ENCODE results near the gene AHCYL2.
A peak's percentile ranks its signal among the peaks of the same experiment; 100 is the strongest.

AHCYL2 gene

DNA sequence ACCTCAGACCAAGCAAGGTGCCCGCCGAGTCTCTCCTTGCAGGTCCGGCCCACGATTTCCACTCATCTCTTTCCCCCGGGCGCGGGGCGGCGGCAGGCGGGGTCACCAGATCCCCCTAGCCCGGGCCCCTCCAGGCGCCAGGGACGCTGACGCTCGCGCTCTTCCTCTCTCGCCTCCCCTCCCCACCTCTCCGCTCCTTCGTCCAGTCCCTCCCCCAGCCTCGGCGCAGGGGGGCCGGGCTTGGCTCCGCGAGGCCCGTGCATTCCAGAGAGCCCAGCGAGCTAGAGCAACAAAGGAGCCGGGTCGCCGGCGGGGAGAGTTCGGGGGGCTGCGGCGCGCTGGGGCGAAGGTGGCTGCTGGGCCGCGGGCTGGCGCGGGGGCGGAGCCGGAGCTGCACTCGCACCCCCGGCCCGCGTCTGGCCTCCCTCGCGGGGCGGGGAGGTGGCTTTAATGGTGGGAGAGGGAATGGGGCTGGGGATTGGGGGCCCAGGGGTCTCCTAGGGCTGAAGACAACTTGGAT, 36.4 kb upstream of the AHCYL2 start, which contains the start of gene SMO:
TSS of gene SMO (plus strand) at position 262 of the 520 bp plus-strand sequence. CDS start 519 bp downstream, outside the sequence.
- peak within 1 kb of the TSS; percentile 69 for H3K4me3 ChIP-seq (replicated peaks; ENCODE audit: low read depth, low read length)
- no peak for DNase-seq (ENCODE audit: extremely low read depth, low read depth)

DNA sequence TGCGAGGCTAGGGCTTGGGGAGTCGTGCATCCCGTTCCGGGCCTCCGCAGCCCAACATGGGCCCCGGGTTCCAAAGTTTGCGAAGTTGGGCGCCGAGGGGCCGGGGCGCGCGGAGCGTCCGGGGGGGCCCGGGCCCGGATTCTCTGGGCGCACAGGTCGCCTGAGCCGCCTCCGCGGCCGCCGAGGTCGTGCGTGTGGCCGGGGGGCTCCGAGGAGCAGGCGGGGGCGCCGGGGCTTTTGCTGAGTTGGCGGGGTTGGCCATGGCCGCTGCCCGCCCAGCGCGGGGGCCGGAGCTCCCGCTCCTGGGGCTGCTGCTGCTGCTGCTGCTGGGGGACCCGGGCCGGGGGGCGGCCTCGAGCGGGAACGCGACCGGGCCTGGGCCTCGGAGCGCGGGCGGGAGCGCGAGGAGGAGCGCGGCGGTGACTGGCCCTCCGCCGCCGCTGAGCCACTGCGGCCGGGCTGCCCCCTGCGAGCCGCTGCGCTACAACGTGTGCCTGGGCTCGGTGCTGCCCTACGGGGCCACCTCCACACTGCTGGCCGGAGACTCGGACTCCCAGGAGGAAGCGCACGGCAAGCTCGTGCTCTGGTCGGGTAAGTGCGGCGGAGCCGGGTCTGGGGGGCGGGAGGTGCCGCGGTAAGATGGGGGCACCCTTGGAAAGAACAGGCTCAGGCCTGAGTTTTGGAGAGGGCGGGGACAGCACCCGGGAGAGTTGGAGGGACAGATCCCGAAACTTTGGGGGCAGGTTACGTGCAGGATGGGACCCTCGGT, 35.8 kb upstream of the AHCYL2 start:
- H3K4me3 ChIP-seq (replicated peaks; ENCODE audit: low read depth, low read length): peak overlapping the region; percentile 69
- TF ChIP-seq, protein P1, sequence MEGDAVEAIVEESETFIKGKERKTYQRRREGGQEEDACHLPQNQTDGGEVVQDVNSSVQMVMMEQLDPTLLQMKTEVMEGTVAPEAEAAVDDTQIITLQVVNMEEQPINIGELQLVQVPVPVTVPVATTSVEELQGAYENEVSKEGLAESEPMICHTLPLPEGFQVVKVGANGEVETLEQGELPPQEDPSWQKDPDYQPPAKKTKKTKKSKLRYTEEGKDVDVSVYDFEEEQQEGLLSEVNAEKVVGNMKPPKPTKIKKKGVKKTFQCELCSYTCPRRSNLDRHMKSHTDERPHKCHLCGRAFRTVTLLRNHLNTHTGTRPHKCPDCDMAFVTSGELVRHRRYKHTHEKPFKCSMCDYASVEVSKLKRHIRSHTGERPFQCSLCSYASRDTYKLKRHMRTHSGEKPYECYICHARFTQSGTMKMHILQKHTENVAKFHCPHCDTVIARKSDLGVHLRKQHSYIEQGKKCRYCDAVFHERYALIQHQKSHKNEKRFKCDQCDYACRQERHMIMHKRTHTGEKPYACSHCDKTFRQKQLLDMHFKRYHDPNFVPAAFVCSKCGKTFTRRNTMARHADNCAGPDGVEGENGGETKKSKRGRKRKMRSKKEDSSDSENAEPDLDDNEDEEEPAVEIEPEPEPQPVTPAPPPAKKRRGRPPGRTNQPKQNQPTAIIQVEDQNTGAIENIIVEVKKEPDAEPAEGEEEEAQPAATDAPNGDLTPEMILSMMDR (IDR thresholded peaks at IDR 0.05; ENCODE audit: low read depth, low read length, missing control alignments): no peak
- DNase-seq (ENCODE audit: extremely low read depth, low read depth): no peak

More for the DNA sequence above, 36.4 kb upstream of the AHCYL2 start, which contains the start of gene SMO:
- TF ChIP-seq, protein P1 (IDR thresholded peaks at IDR 0.05; ENCODE audit: low read depth, low read length, missing control alignments): no peak

- no peak for DNase-seq (ENCODE audit: extremely low read depth, low read depth)
- TF ChIP-seq, protein P1 (IDR thresholded peaks at IDR 0.05; ENCODE audit: low read depth, low read length, missing control alignments): no peak
- H3K4me3 ChIP-seq (replicated peaks; ENCODE audit: low read depth, low read length): peak overlapping the region; percentile 69
Observed at GRCh38 chr7:129189661-129190310, 35.0 kb upstream of the AHCYL2 start.

DNA sequence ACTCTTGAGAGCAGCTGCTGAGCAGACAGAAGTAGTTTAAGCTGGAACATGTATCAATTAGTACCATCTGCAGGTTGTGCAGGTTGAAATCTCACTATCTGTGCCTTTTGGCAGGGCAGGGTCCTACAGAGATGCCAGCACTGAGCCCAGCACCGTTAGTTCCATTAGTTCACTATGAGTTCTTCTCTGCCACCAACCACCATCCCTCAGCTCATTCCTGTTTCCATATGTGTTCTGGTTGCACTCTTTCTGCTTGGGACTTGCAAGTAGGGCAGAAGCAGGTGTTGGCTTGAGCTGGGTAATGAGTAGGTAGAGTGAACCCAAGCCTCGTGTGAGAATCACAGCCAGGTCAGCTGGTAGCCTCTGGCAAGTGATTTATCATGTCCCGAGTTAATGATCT, 33.6 kb upstream of the AHCYL2 start:
- TF ChIP-seq, protein P1 (IDR thresholded peaks at IDR 0.05; ENCODE audit: low read depth, low read length, missing control alignments): no peak
- no peak overlapping the region for H3K4me3 ChIP-seq (replicated peaks; ENCODE audit: low read depth, low read length)
- DNase-seq (ENCODE audit: extremely low read depth, low read depth): no peak

DNA sequence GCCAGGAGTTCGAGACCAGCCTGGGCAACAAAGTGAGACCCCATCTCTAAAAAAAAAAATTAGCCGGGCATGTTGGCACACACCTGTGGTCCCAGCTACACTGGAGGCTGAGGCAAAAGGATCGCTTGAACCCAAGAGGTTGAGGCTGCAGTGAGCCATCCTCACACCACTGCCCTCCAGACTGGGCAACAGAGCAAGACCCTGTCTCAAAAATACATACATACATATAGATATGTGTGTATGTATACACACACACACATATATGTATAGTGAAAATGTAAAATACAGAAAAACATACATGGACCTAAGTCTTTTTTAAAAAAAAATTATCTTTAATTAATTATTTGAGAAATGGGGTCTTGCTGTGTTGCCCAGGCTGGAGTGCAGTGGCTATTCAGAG, 30.9 kb upstream of the AHCYL2 start:
- DNase-seq (ENCODE audit: extremely low read depth, low read depth): no peak
- H3K4me3 ChIP-seq (replicated peaks; ENCODE audit: low read depth, low read length): no peak overlapping the region
- TF ChIP-seq, protein P1 (IDR thresholded peaks at IDR 0.05; ENCODE audit: low read depth, low read length, missing control alignments): no peak

- H3K4me3 ChIP-seq (replicated peaks; ENCODE audit: low read depth, low read length): no peak overlapping the region
- TF ChIP-seq, protein P1 (IDR thresholded peaks at IDR 0.05; ENCODE audit: low read depth, low read length, missing control alignments): no peak
- no peak for DNase-seq (ENCODE audit: extremely low read depth, low read depth)
Observed at GRCh38 chr7:129197771-129198170, 27.1 kb upstream of the AHCYL2 start.

Data from HFF-Myc (cell line).